Measurements from ENCODE around the gene CACNA1E.

Gene CACNA1E

GRCh38 chr1:181767001-181767708 is 283.8 kb downstream of the CACNA1E start:
- no peak for TF ChIP-seq ZFX (IDR thresholded peaks at IDR 0.05)
- TF ChIP-seq CTCF (conservative IDR thresholded peaks at IDR 0.05): no peak
- no peak overlapping the region for H3K27ac ChIP-seq

DNA sequence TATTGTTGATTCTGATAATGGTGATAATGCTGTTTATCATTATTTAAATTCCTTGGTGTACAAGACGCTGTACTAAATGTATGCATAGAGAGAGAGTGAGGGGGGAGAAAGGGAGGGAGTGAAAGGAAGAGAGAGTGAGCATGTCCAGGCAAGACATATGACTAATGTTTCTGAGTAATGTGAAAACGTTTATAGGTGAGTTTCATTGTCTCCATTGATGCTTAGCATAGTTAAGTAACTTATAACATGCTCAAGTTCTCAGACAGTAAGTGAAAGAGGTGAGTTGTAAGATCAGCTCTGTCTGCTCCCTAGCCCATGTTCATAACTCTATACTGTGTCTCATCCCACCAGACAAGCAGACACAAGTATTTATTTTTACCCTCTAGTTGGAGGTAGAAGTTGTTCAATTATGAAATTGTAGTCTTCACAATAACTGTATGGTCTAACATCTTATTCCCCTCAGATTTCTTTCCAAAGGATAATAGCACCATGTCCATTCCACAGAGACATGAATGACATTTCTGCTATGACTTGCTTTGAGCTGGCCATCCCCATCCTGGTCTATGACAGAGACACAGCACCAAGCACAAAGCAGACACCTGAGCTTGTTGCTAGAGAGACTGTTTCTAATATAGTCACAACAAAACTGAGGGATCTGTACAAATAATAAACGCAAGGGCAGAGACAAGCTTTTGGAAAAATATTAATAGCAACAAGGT is 285.1 kb downstream of the CACNA1E start:
- no peak for TF ChIP-seq CTCF (conservative IDR thresholded peaks at IDR 0.05)
- no peak for TF ChIP-seq ZFX (IDR thresholded peaks at IDR 0.05)
- no peak overlapping the region for H3K27ac ChIP-seq

GRCh38 chr1:181768930-181769280 is 285.6 kb downstream of the CACNA1E start:
- H3K27ac ChIP-seq: no peak overlapping the region
- TF ChIP-seq CTCF (conservative IDR thresholded peaks at IDR 0.05) (no peak), ZFX (IDR thresholded peaks at IDR 0.05) (no peak)

GRCh38 chr1:181769846-181770245 is 286.5 kb downstream of the CACNA1E start:
- no peak overlapping the region for H3K27ac ChIP-seq
- TF ChIP-seq ZFX (IDR thresholded peaks at IDR 0.05): no peak

GRCh38 chr1:181772714-181773113 is 289.4 kb downstream of the CACNA1E start:
- no peak overlapping the region for H3K27ac ChIP-seq
- TF ChIP-seq CTCF (conservative IDR thresholded peaks at IDR 0.05) (no peak), ZFX (IDR thresholded peaks at IDR 0.05) (no peak)

- no peak for TF ChIP-seq CTCF (conservative IDR thresholded peaks at IDR 0.05)
- TF ChIP-seq ZFX (IDR thresholded peaks at IDR 0.05): no peak
- no peak overlapping the region for H3K27ac ChIP-seq
Observed at GRCh38 chr1:181776044-181776443, 292.7 kb downstream of the CACNA1E start.

DNA sequence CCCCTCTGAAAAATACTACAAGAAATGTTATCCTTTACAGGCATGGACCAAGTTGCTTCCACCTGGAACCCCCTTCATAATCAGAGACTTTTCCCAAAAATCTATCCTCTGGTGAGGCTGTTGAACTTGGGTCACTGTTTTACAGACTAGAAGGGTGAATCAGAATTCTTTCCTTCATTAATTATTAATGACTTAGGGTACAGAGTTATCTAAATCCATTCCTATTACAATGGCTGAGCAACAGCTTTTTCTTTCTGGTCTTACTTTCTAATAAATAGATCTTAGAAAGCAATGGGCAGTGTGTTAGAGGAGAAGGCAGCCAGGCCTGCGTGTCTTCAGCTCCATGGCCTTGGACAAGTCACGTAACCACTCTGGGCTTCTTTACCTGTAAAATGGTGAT is 294.0 kb downstream of the CACNA1E start:
- TF ChIP-seq CTCF (conservative IDR thresholded peaks at IDR 0.05) (no peak), ZFX (IDR thresholded peaks at IDR 0.05) (no peak)
- no peak overlapping the region for H3K27ac ChIP-seq

DNA sequence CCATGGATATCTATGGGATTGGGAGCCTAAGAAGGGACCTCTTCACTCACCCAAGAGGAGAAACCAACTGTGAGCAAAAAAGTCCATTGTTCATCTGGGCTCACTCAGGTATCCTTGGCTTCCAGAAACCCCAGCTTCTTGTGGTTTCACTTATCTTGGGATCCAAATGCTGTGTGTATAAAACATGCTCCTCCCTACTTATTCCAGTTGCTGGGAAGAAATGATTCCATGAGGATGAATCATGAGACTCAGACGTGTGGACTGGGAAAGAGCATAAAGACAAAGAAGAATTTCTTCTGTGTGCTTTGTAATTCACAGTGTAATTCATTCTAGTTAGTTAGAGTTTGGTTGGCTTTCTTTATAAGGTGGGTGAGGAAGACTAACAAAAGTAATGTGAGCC is 294.5 kb downstream of the CACNA1E start:
- TF ChIP-seq CTCF (conservative IDR thresholded peaks at IDR 0.05): no peak
- no peak for TF ChIP-seq ZFX (IDR thresholded peaks at IDR 0.05)
- H3K27ac ChIP-seq: no peak overlapping the region
